ENCODE measurements around the gene PPM1E.
"Not testable (repeated sequence)": the region's sequence is repeated elsewhere in the genome, so short reads cannot be mapped to it uniquely, and the experiment has no call there.

The PPM1E gene

GRCh38 chr17:58734040-58734439 lies 21.6 kb upstream of the PPM1E start (continued):
- no peak for TF ChIP-seq ISL1 (CRISPR knock-in tag; IDR thresholded peaks at IDR 0.05)
- TF ChIP-seq RARB (CRISPR knock-in tag; IDR thresholded peaks at IDR 0.05) = no peak

- no peak for ATAC-seq
- no peak for TF ChIP-seq ZFP30 (CRISPR knock-in tag; IDR thresholded peaks at IDR 0.05)
- TF ChIP-seq CSDC2 (CRISPR knock-in tag; IDR thresholded peaks at IDR 0.05) = no peak
- TF ChIP-seq PATZ1 (CRISPR knock-in tag; IDR thresholded peaks at IDR 0.05; ENCODE audit: borderline replicate concordance) = no peak
- TF ChIP-seq ZNF8 (CRISPR knock-in tag; IDR thresholded peaks at IDR 0.05) = no peak
- no peak for TF ChIP-seq TOX (CRISPR knock-in tag; IDR thresholded peaks at IDR 0.05; ENCODE audit: borderline replicate concordance)
- no peak for TF ChIP-seq PPARA (CRISPR knock-in tag; IDR thresholded peaks at IDR 0.05; ENCODE audit: borderline replicate concordance)
- TF ChIP-seq ESRRG (CRISPR knock-in tag; IDR thresholded peaks at IDR 0.05) = no peak
- TF ChIP-seq ISL1 (CRISPR knock-in tag; IDR thresholded peaks at IDR 0.05) = no peak
- no peak for TF ChIP-seq CSRNP3 (CRISPR knock-in tag; IDR thresholded peaks at IDR 0.05)
- TF ChIP-seq SNAI2 (CRISPR knock-in tag; IDR thresholded peaks at IDR 0.05) = no peak
- no peak for TF ChIP-seq POU6F1 (CRISPR knock-in tag; IDR thresholded peaks at IDR 0.05; ENCODE audit: borderline replicate concordance, low read depth)
- TF ChIP-seq TSHZ2 (CRISPR knock-in tag; IDR thresholded peaks at IDR 0.05) = no peak
- no peak for TF ChIP-seq ZFP3 (CRISPR knock-in tag; IDR thresholded peaks at IDR 0.05)
- TF ChIP-seq CREB5 (CRISPR knock-in tag; IDR thresholded peaks at IDR 0.05; ENCODE audit: low read depth) = no peak
- TF ChIP-seq TCF4 (CRISPR knock-in tag; IDR thresholded peaks at IDR 0.05; ENCODE audit: borderline replicate concordance) = no peak
- TF ChIP-seq ZNF565 (CRISPR knock-in tag; conservative IDR thresholded peaks at IDR 0.05; ENCODE audit: low read depth) = no peak
- TF ChIP-seq OSR1 (CRISPR knock-in tag; IDR thresholded peaks at IDR 0.05) = no peak
- TF ChIP-seq ARNTL (CRISPR knock-in tag; IDR thresholded peaks at IDR 0.05; ENCODE audit: borderline replicate concordance, low read depth) = no peak
- no peak for TF ChIP-seq ZC3H10 (CRISPR knock-in tag; IDR thresholded peaks at IDR 0.05)
These were observed 20.8 kb upstream of the PPM1E start for GRCh38 chr17:58734811-58735210.

- no peak for TF ChIP-seq GLIS3 (CRISPR knock-in tag; IDR thresholded peaks at IDR 0.05)
- ATAC-seq = no peak
These were observed 14.5 kb upstream of the PPM1E start for GRCh38 chr17:58741121-58741625.

- TF ChIP-seq ZFP30 (CRISPR knock-in tag; IDR thresholded peaks at IDR 0.05) (no peak), ZNF565 (CRISPR knock-in tag; conservative IDR thresholded peaks at IDR 0.05; ENCODE audit: low read depth) (no peak), BACH2 (CRISPR knock-in tag; IDR thresholded peaks at IDR 0.05; ENCODE audit: borderline replicate concordance) (no peak), ZNF70 (CRISPR knock-in tag; IDR thresholded peaks at IDR 0.05) (no peak), CSRNP3 (CRISPR knock-in tag; IDR thresholded peaks at IDR 0.05) (no peak), TCF4 (CRISPR knock-in tag; IDR thresholded peaks at IDR 0.05; ENCODE audit: borderline replicate concordance) (peak; percentile 54; the same call in 1 of the 2 replicates)
- ATAC-seq = no peak
These were observed 8.0 kb upstream of the PPM1E start for GRCh38 chr17:58747674-58748073.

- ATAC-seq = not testable (repeated sequence)
These were observed 6.0 kb upstream of the PPM1E start for GRCh38 chr17:58749627-58750026.
